AG09319 (cell line): ENCODE data around the gene GOT2.
"Not testable (repeated sequence)": the region's sequence is repeated elsewhere in the genome, so short reads cannot be mapped to it uniquely, and the experiment has no call there.

ENCODE experiments used
- DNase-seq: peaks from one replicate; pipeline ENCODE4 v3.0.0-alpha.2; 2010; ENCODE audit warnings: low read depth; ENCODE audit errors: extremely low read depth
- TF ChIP-seq, protein P1 (sequence below): IDR thresholded peaks from 2 replicates; pipeline ENCODE4 v1.5.1; 2011; ENCODE audit warnings: low read depth, mild to moderate bottlenecking, inconsistent platforms, low read length, moderate library complexity

The GOT2 gene

DNA sequence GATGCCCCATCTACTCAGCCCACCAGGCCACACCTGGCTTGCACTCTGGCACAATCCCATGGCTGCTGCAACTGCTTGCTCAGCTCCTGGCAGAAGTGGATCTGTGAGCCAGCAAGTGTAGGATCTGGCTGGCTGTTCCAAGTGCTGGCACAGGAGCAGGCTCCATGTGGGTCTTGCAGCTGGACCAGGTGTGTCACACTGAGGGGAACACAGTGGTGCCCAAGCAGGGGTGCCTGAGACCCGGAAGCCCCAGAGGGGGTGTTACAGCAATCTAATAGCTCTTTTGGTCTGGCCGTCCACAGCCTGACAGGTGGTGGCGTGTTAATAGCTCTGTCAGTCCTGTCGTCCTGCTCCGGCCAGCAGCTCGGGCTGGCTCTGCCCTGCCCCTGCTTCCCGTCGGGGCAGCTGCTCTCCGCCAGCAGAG, 19.6 kb upstream of the GOT2 start:
- no peak for DNase-seq
- TF ChIP-seq, protein P1, sequence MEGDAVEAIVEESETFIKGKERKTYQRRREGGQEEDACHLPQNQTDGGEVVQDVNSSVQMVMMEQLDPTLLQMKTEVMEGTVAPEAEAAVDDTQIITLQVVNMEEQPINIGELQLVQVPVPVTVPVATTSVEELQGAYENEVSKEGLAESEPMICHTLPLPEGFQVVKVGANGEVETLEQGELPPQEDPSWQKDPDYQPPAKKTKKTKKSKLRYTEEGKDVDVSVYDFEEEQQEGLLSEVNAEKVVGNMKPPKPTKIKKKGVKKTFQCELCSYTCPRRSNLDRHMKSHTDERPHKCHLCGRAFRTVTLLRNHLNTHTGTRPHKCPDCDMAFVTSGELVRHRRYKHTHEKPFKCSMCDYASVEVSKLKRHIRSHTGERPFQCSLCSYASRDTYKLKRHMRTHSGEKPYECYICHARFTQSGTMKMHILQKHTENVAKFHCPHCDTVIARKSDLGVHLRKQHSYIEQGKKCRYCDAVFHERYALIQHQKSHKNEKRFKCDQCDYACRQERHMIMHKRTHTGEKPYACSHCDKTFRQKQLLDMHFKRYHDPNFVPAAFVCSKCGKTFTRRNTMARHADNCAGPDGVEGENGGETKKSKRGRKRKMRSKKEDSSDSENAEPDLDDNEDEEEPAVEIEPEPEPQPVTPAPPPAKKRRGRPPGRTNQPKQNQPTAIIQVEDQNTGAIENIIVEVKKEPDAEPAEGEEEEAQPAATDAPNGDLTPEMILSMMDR = no peak

DNA sequence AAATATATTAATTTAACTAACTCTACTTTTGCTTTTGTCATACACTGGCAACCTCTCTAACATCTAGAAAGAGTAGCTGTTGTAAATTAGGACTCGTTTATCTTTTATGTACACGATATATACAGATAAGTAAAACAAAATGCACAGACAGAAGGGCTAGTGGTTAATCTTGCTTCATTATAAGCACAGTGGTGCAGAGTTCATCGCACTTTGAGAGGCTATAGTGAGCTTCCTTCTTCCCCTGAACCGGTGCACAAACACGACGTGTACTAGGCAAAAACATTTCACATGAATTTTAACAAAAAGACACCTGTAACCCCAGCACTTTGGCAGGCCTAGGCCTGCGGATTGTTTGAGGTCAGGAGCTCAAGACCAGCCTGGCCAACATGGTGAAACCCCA, 10.4 kb upstream of the GOT2 start:
- TF ChIP-seq, protein P1 = no peak
- DNase-seq = no peak

DNA sequence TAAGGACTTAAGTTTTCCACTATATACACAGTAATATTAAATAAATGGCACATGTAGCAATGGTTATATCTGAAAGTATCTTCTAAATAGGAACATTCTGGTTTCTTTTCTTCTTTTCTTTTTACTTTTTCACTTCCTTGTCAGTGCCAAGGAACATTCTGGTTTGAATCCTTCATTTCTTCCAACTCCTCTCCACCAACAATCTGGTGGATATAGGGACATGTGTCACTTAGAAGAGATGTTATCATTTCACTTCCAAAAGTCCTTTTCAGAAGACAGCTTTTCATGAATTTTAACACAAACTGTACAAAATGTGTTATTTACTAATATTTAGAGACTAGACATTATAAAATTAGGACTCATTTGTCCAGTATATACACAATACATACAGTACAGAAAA, 7.9 kb upstream of the GOT2 start:
- DNase-seq = no peak
- TF ChIP-seq, protein P1 = no peak

DNA sequence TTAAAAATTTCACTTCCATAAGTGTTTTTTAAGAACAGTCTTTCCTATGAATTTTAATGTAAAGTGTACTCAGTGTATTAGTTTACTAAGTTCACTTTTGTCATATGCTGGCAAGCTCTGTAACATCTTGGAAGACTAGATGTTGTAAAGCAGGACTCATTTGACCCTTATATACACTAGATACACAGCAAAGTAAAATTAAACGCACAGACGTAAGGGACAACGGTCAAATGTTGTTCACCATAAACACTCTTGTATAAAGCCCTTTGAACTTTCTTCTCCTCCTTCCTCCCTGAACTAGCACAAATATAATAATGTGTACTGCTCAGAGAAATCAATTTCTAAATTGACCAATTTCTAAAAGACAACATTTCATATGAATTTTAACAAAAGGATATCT, 7.0 kb upstream of the GOT2 start:
- DNase-seq = no peak
- TF ChIP-seq, protein P1 = no peak

DNA sequence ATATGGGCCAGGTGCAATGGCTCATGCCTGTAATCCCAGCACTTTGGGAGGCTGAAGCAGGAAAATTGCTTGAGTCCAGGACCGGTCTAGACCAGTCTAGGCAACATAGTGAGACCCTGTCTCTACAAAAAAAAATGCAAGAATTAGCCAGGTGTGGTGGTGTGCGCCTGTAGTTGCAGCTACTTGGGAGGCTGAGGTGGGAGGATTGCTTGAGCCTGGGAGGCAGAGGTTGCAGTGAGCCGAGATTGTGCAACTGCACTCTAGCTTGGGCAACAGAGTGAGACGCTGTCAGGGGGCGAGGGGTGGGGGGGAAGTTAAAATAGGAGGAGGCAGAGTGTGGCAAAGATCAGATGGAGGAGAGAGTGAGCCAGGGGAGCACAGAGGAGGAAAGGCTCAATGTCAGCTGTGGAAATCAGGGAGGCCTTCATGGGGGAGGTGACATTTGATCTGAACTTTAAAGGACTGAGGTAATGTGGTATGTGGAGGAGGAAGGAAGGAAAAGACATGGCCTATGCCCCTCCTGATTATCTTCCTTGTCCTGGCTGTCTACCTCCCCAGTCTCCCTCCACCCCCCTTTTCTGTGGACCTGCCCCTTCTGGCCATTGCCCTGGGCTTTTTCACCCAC, 4.7 kb upstream of the GOT2 start:
- TF ChIP-seq, protein P1 = no peak
- DNase-seq = no peak

DNA sequence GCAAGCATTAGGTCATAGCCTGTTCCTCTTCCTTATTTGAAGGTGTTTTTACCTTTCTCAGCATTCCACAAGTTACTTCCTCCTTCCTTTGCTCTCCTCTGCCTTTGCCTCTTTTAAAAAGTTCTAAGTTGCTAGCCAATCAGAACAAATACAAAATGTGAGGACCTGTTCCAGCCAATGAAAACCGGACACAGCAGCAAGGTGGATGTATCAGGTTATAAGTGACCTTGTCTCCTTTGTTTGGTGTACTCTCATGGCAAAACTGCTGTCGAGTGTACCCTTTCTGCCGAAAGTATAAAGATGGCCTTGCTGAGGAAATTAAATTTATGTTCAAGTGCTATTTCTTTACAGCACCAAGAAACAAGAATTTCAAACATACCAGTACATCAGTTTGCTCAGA, 2.2 kb upstream of the GOT2 start:
- DNase-seq = not testable (repeated sequence)

DNA sequence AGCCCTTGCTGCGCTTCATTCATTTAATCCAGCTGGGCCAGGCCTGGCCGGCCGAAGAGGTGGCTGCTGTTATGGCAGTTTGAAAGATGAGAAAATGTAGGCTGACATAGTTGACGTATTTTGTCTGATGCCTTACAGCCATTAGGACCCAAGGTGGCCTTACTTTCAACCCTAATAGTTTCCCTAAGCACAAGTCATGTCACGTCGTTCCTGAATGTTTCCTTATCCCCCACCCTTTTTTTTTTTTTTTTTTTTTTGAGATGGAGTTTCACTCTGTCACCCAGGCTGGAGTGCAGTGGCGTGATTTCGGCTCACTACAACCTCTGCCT, 307 bp upstream of the GOT2 start:
- TF ChIP-seq, protein P1 = no peak
- no peak for DNase-seq

DNA sequence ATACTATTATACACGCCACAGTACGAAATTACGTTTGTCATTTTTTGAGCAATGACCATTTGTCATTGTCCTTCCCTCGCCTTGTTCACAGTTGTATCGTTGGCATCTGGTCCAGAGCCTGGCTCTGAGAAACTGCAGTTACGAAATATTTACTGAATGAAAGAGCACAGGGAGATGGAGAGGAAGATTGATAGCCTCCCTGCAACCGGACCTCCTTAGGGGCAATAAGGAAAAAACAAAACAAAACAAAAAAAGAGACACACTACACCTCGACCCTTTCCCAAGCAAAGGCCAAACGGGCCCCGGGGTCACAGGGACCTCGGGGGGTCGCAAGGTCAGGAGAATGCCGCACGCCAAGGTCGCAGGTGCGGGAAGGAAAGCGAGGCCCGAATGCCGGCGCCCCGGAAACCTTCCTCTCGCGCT, 857 bp downstream of the GOT2 start:
- DNase-seq = no peak
- TF ChIP-seq, protein P1 = no peak
